ENCODE results near the gene PYGL. TPM values are rescaled to one million over a fixed set of nuclear protein-coding genes. Genes with fewer than 3 reads are reported as not detected.

The PYGL gene
- total RNA-seq, 1 donor from 2014 or later: 5.8 TPM

- no peak for DNase-seq
- intact Hi-C loops (cut with micrococcal nuclease): no loop called here
Observed at GRCh38 chr14:50892255-50892654, 52.0 kb downstream of the PYGL start.

DNA sequence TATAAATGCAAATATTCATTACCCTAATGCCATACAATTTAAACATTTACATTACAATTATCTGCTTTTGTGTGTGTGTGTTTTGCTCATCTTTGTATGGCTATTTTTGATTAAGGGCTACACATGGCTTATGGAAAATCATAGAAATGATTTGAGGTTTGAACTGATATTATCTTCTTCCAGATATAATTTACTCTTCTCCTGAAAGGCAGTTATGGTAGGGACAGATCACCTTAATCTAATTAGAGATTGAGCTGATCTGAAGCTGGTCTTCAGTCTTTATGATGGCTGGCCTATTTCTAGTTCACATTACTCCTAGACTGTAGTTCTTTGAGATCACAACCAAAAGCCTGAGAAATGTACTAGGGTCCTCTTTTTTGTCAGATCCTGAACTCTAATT is 56.8 kb downstream of the PYGL start:
- peaks cover 17% of the 10 kb centered on the region for H3K27me3 ChIP-seq (ENCODE audit: low read depth)
- TF ChIP-seq CTCF (IDR thresholded peaks at IDR 0.05; ENCODE audit: borderline replicate concordance): no peak
- intact Hi-C loops (cut with micrococcal nuclease): no loop called here
- no peak overlapping the region for H3K27ac ChIP-seq (replicated peaks)
- no peak overlapping the region for H3K4me3 ChIP-seq
- no peaks in the 10 kb centered on the region for H3K36me3 ChIP-seq
- H3K9me3 ChIP-seq (replicated peaks): no peaks in the 10 kb centered on the region
- no peak for DNase-seq
- H3K4me1 ChIP-seq: no peaks in the 10 kb centered on the region

More at GRCh38 chr14:50892255-50892654, 52.0 kb downstream of the PYGL start:
- no peaks in the 10 kb centered on the region for H3K9me3 ChIP-seq (replicated peaks)
- H3K4me3 ChIP-seq: no peak overlapping the region
- TF ChIP-seq CTCF (IDR thresholded peaks at IDR 0.05; ENCODE audit: borderline replicate concordance): no peak
- no peaks in the 10 kb centered on the region for H3K36me3 ChIP-seq
- H3K27me3 ChIP-seq (ENCODE audit: low read depth): no peaks in the 10 kb centered on the region
- no peak overlapping the region for H3K27ac ChIP-seq (replicated peaks)
- no peaks in the 10 kb centered on the region for H3K4me1 ChIP-seq

- TF ChIP-seq CTCF (IDR thresholded peaks at IDR 0.05; ENCODE audit: borderline replicate concordance): no peak
- no peak for DNase-seq
- intact Hi-C loops (cut with micrococcal nuclease): no loop called here
Observed at GRCh38 chr14:50883827-50884197, 60.5 kb downstream of the PYGL start.

DNA sequence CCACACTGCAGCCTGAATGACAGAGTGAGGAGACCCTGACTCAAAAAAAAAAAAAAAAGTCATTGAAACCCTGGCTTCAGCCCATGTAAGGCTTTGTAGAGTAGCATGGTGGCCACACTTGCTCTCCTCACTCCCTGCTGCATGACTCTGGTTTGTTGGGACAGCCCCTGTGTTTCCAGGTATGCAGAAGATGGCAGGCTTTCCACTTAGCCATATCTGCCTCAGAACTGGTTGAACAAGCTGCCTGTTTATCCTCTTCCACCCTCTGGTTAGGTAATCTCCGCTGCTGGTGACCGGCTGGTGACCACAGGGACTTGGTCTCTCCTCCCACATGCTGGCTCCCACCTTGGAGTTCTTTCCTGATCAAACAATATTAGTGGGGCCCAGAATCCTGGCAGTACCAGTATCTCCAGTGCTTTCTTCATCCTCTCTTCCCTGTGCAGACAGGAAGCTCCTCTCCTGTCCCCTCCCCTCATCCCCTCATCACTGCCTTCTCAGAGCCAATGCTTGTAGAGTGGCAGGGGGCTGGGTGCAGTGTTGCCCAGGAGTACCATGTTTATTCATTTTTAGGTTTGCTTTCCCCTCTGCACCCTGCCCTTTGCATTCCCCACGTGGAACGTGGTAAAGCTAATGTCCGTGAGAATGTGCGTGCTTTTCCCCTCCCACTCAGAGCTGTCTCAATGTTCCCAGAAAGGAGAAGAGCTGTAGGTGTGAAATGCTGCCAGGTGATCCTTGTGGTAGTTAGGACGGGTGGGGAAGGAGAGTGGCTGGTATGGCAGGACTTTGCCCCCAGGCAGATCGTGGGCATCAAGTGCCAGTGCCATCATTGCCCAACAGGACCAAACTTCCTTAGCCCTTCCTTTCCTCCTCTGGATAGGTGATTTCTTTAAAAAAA is 61.1 kb downstream of the PYGL start:
- H3K36me3 ChIP-seq: no peaks in the 10 kb centered on the region
- no peaks in the 10 kb centered on the region for H3K9me3 ChIP-seq (replicated peaks)
- no peak for TF ChIP-seq CTCF (IDR thresholded peaks at IDR 0.05; ENCODE audit: borderline replicate concordance)
- intact Hi-C loops (cut with micrococcal nuclease): no loop called here
- H3K4me1 ChIP-seq: no peaks in the 10 kb centered on the region
- DNase-seq: no peak
- no peak overlapping the region for H3K27ac ChIP-seq (replicated peaks)
- H3K4me3 ChIP-seq: no peak overlapping the region
- peaks cover 22% of the 10 kb centered on the region for H3K27me3 ChIP-seq (ENCODE audit: low read depth)

More at GRCh38 chr14:50883827-50884197, 60.5 kb downstream of the PYGL start:
- Histone ChIP-seq H3K36me3 (no peaks in the 10 kb centered on the region), H3K27ac (replicated peaks) (no peak overlapping the region), H3K27me3 (ENCODE audit: low read depth) (peaks cover 22% of the 10 kb centered on the region), H3K4me1 (no peaks in the 10 kb centered on the region), H3K4me3 (no peak overlapping the region), H3K9me3 (replicated peaks) (no peaks in the 10 kb centered on the region)

- Histone ChIP-seq H3K4me1 (peaks cover 7% of the 10 kb centered on the region), H3K27me3 (ENCODE audit: low read depth) (peaks cover 68% of the 10 kb centered on the region), H3K9me3 (replicated peaks) (no peaks in the 10 kb centered on the region), H3K4me3 (no peak overlapping the region), H3K27ac (replicated peaks) (no peak overlapping the region), H3K36me3 (no peaks in the 10 kb centered on the region)
- TF ChIP-seq CTCF (IDR thresholded peaks at IDR 0.05; ENCODE audit: borderline replicate concordance): no peak
- intact Hi-C loops (cut with micrococcal nuclease): no loop called here
- DNase-seq: no peak
Observed at GRCh38 chr14:50875359-50876070, 68.8 kb downstream of the PYGL start.
